Measurements from ENCODE around the gene CENPS.
A peak's percentile ranks its signal among the peaks of the same experiment; 100 is the strongest.
"Not testable (repeated sequence)": the region's sequence is repeated elsewhere in the genome, so short reads cannot be mapped to it uniquely, and the experiment has no call there.

CENPS gene

DNA sequence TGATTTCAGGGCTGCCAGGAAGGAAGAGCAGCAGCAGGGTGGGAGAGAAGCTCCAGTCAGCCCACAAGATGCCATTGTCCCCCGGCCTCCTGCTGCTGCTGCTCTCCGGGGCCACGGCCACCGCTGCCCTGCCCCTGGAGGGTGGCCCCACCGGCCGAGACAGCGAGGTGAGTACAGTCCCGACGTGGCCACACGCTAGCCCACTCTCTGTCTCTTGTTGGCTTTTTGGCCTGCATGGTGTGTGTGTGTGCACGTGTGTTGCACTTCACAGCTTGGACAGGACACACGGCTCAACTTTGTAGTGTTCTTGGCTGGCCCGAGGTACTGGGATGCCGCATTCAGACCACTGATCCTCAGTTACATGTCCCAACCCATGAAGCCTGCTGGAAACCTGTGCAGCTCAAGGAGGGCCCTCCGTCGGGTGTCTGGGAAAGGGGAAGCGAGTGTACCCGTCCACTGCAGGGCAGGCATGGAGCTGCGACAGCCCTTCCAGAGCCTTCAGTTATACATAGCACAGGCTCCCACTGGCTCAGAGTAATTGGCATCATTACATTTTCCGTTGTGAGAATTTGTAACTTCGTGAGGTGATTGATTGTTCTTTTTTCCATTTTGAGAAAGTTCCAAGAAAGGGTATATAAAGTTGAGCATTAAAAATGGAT, 20.1 kb downstream of the CENPS start:
- Histone ChIP-seq H3K27me3 (no peaks in the 10 kb centered on the region), H3K4me2 (no peak overlapping the region), H3K9me3 (no peaks in the 10 kb centered on the region), H3K4me3 (no peak overlapping the region), H3K36me3 (peaks cover 39% of the 10 kb centered on the region; the same call in 1 of the 2 replicates), H3K9ac (no peak overlapping the region), H4K20me1 (no peaks in the 10 kb centered on the region), H3K27ac (no peak overlapping the region), H3K4me1 (no peaks in the 10 kb centered on the region)
- no peak for TF ChIP-seq Cebpa-rat (IDR thresholded peaks at IDR 0.05)

DNA sequence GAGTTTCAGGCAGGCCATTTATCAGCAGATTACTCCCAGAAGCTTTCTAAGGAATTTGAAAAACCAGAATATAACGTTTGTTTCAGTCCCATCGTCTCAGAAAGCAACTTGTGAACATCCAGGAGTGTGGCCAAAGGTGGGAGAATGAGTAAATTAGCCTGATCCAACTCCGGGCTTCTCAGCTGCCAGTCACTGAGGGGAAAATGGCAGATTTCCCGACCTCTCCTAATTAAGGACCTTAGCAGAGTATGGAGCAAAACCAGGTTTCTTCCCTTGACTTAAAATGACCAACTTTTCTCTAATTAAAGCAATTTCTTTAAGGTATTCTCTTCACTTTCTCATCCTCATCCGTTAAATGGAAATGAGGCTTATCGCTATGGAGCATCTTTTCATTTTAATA, 20.6 kb downstream of the CENPS start:
- Histone ChIP-seq H3K4me3 (no peak overlapping the region), H3K9ac (no peak overlapping the region), H3K27me3 (no peaks in the 10 kb centered on the region), H3K27ac (no peak overlapping the region), H4K20me1 (no peaks in the 10 kb centered on the region), H3K9me3 (no peaks in the 10 kb centered on the region), H3K36me3 (peaks cover 41% of the 10 kb centered on the region), H3K4me2 (no peak overlapping the region), H3K4me1 (no peaks in the 10 kb centered on the region)
- no peak for TF ChIP-seq Cebpa-rat (IDR thresholded peaks at IDR 0.05)

DNA sequence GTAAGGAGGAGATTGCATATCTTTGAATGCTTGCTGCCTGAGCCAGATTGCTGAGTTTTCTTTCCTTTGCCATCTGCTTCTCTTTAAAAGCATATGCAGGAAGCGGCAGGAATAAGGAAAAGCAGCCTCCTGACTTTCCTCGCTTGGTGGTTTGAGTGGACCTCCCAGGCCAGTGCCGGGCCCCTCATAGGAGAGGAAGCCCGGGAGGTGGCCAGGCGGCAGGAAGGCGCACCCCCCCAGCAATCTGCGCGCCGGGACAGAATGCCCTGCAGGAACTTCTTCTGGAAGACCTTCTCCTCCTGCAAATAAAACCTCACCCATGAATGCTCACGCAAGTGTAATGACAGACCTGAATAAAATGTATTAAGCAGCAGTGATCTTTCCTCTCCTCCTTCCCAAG, 21.1 kb downstream of the CENPS start:
- Histone ChIP-seq H3K9ac (no peak overlapping the region), H3K36me3 (peaks cover 40% of the 10 kb centered on the region), H3K4me3 (no peak overlapping the region), H3K27ac (no peak overlapping the region), H3K4me1 (no peaks in the 10 kb centered on the region), H4K20me1 (no peaks in the 10 kb centered on the region), H3K4me2 (no peak overlapping the region), H3K27me3 (no peaks in the 10 kb centered on the region), H3K9me3 (no peaks in the 10 kb centered on the region)
- no peak for TF ChIP-seq Cebpa-rat (IDR thresholded peaks at IDR 0.05)

DNA sequence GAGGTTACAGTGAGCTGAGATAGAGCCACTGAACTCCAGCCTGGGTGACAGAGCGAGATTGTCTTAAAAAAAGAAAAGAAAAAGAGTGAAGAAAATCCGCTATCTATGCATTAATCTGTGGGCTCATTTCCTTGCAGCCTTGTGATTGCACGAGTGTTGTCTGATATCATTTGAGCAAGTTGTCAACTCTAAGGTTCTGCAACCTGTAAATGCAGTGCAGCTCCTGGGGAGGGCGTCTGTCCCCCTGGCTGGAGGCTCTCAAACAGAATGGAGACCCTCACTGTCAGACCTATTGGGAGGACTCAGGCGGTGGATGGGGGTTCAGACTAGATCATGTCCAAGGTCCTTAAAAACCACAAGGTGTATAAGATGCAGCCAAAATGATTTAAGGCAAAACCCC, 25.8 kb downstream of the CENPS start:
- Histone ChIP-seq H3K9ac (no peak overlapping the region), H3K4me3 (no peak overlapping the region), H3K36me3 (peaks cover 46% of the 10 kb centered on the region), H4K20me1 (no peaks in the 10 kb centered on the region), H3K4me1 (peaks cover 24% of the 10 kb centered on the region), H3K4me2 (no peak overlapping the region), H3K27me3 (no peaks in the 10 kb centered on the region), H3K9me3 (no peaks in the 10 kb centered on the region), H3K27ac (no peak overlapping the region)
- TF ChIP-seq Cebpa-rat (IDR thresholded peaks at IDR 0.05), result no peak

DNA sequence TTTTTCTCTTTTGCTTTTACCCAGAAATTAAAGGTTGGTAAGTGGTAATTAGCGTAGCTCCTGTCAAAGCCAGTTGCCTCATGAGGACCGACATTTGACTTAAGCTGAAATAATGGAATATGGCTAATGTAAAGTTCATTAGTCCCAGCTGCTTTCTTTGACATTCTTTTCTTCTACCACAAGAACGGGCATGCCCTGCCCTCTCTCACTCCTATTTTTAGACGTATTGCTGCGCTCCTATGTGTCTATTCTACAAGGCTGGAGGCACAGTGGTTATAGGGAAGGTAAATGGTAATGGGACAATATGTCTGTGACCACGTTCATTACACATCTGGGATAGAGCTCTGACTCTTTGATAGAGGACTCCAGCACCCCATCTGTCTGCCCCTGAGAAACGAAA, 26.4 kb downstream of the CENPS start:
- TF ChIP-seq Cebpa-rat (IDR thresholded peaks at IDR 0.05), result no peak

DNA sequence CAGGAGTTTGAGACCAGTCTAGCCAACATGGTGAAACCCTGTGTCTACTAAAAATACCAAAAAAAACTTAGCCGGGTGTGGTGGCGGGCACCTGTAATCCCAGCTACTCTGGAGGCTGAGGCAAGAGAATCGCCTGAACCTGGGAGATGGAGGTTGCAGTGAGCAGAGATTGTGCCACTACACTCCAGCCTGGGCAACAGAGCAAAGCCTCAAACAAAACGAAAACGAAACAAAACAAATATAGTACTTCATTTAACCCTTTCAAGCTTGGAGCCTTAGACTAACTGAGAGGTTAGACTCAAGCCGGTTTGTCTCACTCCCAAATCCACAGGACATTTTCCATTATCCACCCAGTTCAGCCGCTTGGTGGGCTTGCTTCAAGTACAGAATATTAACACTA, 27.2 kb downstream of the CENPS start:
- Histone ChIP-seq H3K36me3 (peaks cover 60% of the 10 kb centered on the region), H3K4me1 (peaks cover 24% of the 10 kb centered on the region), H3K4me2 (peak overlapping the region; percentile 63), H3K9ac (peak overlapping the region; percentile 28; the same call in 1 of the 2 replicates), H3K27ac (peak overlapping the region; percentile 11)
- H3K4me3 ChIP-seq, H3K27me3 ChIP-seq, H4K20me1 ChIP-seq, H3K9me3 ChIP-seq: not testable (repeated sequence)

More for the DNA sequence above, 26.4 kb downstream of the CENPS start:
- H3K4me3 ChIP-seq, result no peak overlapping the region
- peak overlapping the region; percentile 63; the same call in 1 of the 2 replicates for H3K4me2 ChIP-seq
- H4K20me1 ChIP-seq, result no peaks in the 10 kb centered on the region
- no peaks in the 10 kb centered on the region for H3K9me3 ChIP-seq
- H3K27ac ChIP-seq, result peak overlapping the region; percentile 11; the same call in 1 of the 2 replicates
- no peaks in the 10 kb centered on the region for H3K27me3 ChIP-seq
- H3K36me3 ChIP-seq, result peaks cover 52% of the 10 kb centered on the region
- H3K9ac ChIP-seq, result no peak overlapping the region
- H3K4me1 ChIP-seq, result peaks cover 24% of the 10 kb centered on the region

DNA sequence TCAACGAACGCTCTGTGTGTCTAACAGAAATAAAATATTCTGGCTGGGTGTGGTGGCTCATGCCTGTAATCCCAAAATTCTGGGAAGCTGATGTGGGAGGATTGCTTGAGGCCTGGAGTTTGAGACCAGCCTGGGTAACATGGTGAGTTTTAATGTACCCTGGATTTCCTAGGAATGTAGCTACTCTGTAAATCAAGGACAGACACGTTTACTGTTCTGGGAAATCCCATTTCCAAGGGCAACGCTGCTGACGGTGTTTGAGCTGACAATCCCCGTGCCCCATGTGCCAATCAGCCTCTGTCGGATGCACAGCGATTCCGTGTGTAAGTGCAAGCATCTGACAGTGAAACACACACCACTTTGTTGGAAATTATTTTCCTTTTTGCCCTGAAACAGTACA, 27.6 kb downstream of the CENPS start:
- H3K9me3 ChIP-seq, result no peaks in the 10 kb centered on the region
- H4K20me1 ChIP-seq, result no peaks in the 10 kb centered on the region
- peaks cover 24% of the 10 kb centered on the region for H3K4me1 ChIP-seq
- H3K9ac ChIP-seq, result peak overlapping the region; percentile 28; the same call in 1 of the 2 replicates
- H3K36me3 ChIP-seq, result peaks cover 64% of the 10 kb centered on the region
- H3K4me2 ChIP-seq, result peak overlapping the region; percentile 63
- TF ChIP-seq Cebpa-rat (IDR thresholded peaks at IDR 0.05), result no peak
- H3K27ac ChIP-seq, result peak overlapping the region; percentile 11
- no peaks in the 10 kb centered on the region for H3K27me3 ChIP-seq
- H3K4me3 ChIP-seq, result no peak overlapping the region

DNA sequence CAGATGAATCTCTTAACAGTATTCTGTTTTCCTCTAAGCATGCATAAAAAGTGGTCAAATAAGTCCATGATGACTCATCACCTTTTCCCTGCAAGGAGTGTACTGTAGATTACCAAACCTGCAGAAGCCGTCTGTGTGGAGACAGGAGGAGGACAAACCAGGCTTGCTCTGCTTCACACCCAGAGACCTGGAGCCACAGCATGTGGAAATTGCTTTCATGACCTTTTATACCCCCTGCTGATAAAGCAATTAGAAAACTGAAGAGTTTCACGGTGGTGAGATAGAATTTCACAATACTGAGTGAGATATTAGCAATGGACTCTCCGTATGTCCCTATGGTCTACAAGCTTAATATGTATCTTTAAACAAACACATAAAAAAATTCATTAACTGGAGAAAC, 29.0 kb downstream of the CENPS start:
- peaks cover 24% of the 10 kb centered on the region for H3K4me1 ChIP-seq
- H3K36me3 ChIP-seq, result peaks cover 77% of the 10 kb centered on the region
- H3K4me2 ChIP-seq, result no peak overlapping the region
- H3K9ac ChIP-seq, result no peak overlapping the region
- H3K27me3 ChIP-seq, result no peaks in the 10 kb centered on the region
- no peak for TF ChIP-seq Cebpa-rat (IDR thresholded peaks at IDR 0.05)
- H3K4me3 ChIP-seq, result no peak overlapping the region
- no peak overlapping the region for H3K27ac ChIP-seq
- no peaks in the 10 kb centered on the region for H3K9me3 ChIP-seq
- H4K20me1 ChIP-seq, result no peaks in the 10 kb centered on the region

DNA sequence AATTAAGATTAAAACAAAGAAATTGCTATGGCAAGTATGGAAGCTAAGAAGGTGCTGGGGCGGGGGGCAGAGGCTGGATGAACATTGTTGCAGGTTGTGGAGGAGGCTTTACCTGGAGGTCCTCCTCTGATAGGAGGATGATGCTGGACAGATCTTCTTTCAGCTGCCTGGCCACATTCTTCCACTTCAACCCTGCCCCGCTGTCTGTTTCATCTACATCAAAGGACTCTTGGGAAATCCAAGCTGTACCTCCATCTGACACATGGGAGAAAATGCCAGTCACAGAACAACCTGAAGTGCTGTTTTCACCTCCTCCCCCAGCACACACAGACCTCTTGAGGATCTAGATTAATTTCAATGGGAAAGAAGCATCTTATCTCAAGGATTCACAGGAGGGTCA, 36.8 kb downstream of the CENPS start:
- peaks cover 80% of the 10 kb centered on the region for H3K36me3 ChIP-seq

DNA sequence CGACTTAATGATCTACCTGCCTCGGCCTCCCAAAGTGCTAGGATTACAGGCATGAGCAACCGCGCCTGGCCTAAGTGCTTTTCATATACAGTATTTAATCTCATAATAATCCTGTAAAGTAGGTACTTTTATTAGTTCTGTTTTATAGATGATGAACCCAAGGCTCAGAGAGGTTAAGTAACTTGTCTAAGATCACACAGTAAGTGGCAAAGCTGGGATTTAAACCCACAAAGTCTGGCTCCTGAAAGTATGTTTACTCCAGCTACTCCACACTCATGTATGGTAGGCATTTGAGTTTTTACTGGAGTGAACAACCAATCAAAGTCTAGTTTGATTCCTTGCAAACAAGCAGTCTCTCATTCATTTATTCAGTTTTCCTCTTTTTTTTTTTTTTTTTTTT, 39.8 kb downstream of the CENPS start:
- Histone ChIP-seq H4K20me1 (peaks cover 10% of the 10 kb centered on the region; the same call in 1 of the 2 replicates), H3K9me3 (no peaks in the 10 kb centered on the region), H3K4me1 (peaks cover 33% of the 10 kb centered on the region), H3K9ac (no peak overlapping the region), H3K4me3 (no peak overlapping the region), H3K27me3 (no peaks in the 10 kb centered on the region), H3K4me2 (no peak overlapping the region), H3K36me3 (peaks cover 50% of the 10 kb centered on the region), H3K27ac (no peak overlapping the region)
- TF ChIP-seq Cebpa-rat (IDR thresholded peaks at IDR 0.05), result no peak

More for the DNA sequence above, 36.8 kb downstream of the CENPS start:
- no peak for TF ChIP-seq Cebpa-rat (IDR thresholded peaks at IDR 0.05)
- Histone ChIP-seq H3K4me1 (peaks cover 19% of the 10 kb centered on the region), H3K4me3 (no peak overlapping the region), H3K27ac (no peak overlapping the region), H3K9ac (no peak overlapping the region), H3K27me3 (no peaks in the 10 kb centered on the region), H4K20me1 (peaks cover 10% of the 10 kb centered on the region; the same call in 1 of the 2 replicates), H3K4me2 (no peak overlapping the region), H3K9me3 (no peaks in the 10 kb centered on the region)
